Measurements from ENCODE around the gene GID4.

GID4 gene

GRCh38 chr17:18017958-18018357 is 21.2 kb upstream of the GID4 start:
- DNase-seq: no peak

GRCh38 chr17:18018411-18018921 is 20.7 kb upstream of the GID4 start:
- no peak for DNase-seq

DNA sequence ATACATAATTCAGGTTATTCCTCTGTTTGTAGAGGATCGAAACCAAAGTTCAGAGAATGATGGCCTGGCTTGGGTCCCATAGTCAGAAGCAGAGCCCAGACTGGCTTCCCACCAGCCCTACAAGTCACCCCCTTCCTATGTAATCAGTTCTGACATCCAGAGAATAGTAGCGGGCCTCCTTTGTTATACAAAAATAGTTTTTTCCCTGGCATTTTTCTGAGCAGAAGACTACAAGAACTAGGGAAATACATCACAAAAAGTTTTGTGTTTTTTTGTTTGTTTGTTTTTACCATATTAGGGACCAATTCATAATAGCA is 19.4 kb upstream of the GID4 start:
- DNase-seq: no peak

GRCh38 chr17:18020971-18021370 is 18.2 kb upstream of the GID4 start:
- no peak for DNase-seq

GRCh38 chr17:18021372-18021771 is 17.8 kb upstream of the GID4 start:
- DNase-seq: no peak

DNA sequence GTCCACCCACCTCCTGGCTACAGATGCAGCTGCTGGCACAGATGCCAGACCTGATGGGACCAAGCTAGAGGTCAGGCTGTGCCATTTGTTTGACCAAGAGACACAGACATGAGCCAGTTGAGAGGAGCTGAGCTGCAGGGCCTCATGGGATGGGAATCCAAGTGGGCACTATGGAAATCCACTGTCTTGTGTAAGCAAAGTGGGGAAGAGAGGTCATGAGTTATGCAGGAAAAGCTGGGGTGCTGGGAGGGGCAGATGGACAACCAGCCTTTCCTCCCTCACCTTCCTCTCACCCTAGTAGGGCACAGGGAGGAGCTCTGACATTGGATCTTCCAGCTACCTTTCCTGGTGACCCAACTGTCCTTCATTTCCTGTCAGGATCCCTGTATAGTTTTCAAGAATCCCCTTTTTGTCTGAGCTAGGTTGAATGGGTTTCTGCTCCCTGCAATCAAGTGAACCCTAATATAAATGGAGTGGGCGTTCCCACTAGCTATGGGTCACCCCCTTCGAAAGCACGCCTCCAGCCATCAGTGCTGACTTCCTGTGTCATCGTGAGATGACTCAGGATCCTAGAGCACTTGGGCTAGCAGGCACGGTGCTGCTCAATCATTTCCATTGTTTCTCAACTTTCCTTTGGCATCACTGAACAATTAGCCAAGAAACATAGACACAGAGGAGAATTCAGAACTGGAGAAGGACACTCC is 13.8 kb upstream of the GID4 start:
- no peak for DNase-seq

- DNase-seq: peak; percentile 53
Observed at GRCh38 chr17:18025945-18026776, 13.0 kb upstream of the GID4 start.

DNA sequence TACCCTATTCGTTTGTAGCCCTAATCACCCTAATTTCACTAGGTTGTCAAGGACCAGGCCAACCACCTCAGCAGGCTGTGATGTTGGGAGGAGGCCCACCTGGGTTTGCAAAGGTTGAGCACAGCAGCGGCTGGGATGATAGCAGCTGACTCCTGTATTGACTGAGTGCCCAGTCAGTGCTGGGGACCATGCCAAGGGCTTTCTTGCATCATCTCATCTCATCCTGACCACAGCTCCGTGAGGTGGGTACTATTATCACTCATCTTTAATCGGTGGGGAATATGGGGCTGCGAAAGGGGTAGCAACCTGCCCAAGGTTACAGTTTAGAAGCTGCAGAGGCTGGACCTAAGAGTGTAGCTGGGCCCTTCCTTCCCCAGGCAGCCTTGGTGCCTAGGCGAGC is 11.9 kb upstream of the GID4 start:
- no peak for DNase-seq

- DNase-seq: no peak
Observed at GRCh38 chr17:18028114-18028951, 10.9 kb upstream of the GID4 start.

- no peak for DNase-seq
Observed at GRCh38 chr17:18028952-18029540, 10.2 kb upstream of the GID4 start.

- DNase-seq: no peak
Observed at GRCh38 chr17:18031955-18032354, 7.3 kb upstream of the GID4 start.

DNA sequence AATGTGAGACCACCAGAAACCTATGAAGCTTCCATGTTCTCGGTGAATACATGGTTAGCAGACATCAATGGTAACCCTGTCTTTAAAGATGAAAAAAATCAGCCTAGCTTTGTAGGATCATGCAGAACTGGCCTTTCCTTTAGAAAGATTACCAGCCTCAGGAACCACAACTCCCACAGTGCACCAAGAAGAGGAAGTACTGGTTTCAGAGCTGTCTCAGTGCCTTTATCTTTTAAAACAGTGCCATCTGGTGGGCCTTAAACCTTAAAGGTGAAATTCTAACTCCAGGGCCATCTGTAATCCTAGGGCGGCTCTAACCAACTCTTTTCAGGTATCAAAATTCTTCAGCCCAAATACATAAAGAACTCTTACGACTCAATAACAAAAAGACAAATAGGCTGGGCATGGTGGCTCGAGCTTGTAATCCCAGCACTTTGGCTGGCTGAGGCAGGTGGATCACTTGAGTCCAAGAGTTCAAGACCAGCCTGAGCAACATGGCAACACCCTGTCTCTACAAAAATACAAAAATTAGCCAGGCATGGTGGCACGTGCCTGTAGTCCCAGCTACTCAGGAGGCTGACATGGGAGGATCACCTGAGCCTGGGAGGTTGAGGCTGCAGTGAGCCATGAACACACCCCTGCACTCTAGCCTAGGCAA is 5.6 kb upstream of the GID4 start:
- peak; percentile 50 for DNase-seq

GRCh38 chr17:18035704-18036103 is 3.5 kb upstream of the GID4 start:
- no peak for DNase-seq

DNA sequence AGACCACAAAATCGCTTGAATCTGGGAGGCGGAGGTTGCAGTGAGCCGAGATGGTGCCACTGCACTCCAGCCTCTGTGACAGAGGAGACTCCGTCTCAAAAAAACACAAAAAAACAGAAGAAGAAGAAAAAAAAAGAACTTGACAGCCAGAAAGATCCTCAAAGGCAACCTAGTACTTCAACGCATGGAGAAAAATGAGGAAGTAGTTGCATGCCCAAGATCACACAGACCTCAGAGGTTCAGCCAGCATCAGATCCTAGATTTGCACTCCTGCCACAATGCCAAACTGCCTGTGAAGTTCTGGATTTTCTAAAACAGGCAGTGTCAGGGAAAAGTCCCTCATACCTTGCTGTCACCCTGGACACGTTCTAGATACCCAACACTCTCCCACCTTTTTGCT is 1.7 kb upstream of the GID4 start:
- no peak for DNase-seq

- no peak for DNase-seq
Observed at GRCh38 chr17:18038149-18038850, 908 bp upstream of the GID4 start.

GRCh38 chr17:18039535-18040260 is 490 bp downstream of the GID4 start:
- DNase-seq: no peak

DNA sequence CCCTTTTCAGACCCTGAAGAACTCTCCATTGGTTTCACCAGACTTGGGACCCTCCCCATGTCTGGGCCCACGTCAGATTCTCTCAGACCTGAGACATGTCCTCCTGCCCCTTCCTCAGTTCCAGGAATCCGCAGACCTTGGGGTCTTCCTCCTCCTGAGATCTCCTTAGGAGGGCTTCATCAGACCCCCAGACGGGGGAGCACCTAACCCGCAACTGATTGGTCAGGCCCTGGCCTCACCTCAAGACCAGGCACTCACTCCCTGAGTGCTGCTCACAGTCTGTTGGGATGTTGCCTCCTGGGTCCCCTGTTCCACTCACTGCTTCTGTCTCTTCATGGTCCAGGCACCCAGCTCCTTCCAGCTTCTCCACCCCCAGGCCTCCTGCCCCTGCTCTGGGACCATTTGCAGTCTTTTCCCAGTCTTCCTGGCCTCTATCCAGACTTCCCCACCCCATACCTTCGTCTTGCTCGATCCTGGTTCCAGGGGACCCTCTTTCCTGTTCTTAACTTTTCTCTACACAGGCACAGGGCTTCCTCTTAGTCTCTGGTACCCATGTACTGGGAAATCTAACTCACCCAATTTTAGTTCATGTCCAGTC is 1.2 kb downstream of the GID4 start:
- no peak for DNase-seq

DNA sequence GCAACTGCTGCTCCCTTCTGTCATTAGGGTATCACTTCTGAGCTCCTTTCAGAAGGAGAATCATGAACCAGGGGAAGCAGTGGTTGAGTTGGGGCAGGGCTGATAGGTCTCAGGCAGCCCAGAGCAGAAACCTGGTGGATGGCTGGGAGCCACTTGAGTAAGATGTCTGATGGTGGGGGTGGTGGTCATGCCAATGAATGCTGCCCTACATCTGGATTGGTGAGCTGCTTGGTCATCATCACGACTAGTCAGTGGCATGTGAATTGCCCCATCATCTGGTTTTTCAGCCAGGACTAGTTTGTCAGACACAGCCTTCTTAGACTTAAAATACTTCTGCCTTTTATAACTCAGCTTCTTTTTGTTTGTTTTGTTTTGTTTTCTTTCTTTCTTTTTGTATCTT is 2.6 kb downstream of the GID4 start:
- no peak for DNase-seq

- no peak for DNase-seq
Observed at GRCh38 chr17:18042983-18043382, 3.8 kb downstream of the GID4 start.

GRCh38 chr17:18043491-18043890 is 4.3 kb downstream of the GID4 start:
- no peak for DNase-seq

DNA sequence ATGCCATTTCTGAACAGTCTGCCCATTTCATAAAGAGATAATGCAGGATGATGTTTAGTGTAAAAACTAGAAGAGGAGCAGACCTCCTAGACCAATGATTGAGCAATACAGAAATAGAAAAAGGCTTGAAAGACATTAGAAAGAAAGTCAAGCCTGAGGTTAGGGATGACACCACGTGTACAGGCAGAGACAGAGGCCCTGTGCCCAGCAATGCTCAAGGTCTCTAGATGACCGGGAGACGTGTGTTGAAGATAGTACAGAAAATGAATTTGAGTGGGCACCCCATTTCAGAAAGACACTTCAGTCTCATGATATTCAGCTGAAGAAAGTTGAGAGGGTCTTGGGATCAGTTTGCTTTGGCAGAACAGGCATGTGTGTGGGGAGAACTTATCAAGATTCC is 5.4 kb downstream of the GID4 start:
- no peak for DNase-seq
